ENCODE data around the gene SMIM17.
A peak's percentile ranks its signal among the peaks of the same experiment; 100 is the strongest.

- peak in 1 of 2 experiments; percentile 11; a peak in 1 of 4 replicates for TF ChIP-seq CTCF (conservative IDR thresholded peaks at IDR 0.05; ENCODE audit: low read depth in 2 of 2)
- no peak for TF ChIP-seq CREB1 (CRISPR knock-in tag; IDR thresholded peaks at IDR 0.05; ENCODE audit: low read depth)
- no peak for TF ChIP-seq EZH2 (IDR thresholded peaks at IDR 0.05; ENCODE audit: low read depth, unreplicated experiment)
- TF ChIP-seq POLR2AphosphoS5 (IDR thresholded peaks at IDR 0.05; ENCODE audit: low read depth) = no peak
- TF ChIP-seq EZH2phosphoT487 (IDR thresholded peaks at IDR 0.05; ENCODE audit: unreplicated experiment) = no peak
- no peak for TF ChIP-seq REST (IDR thresholded peaks at IDR 0.05; ENCODE audit: unreplicated experiment)
- no peak for TF ChIP-seq STAT1 (IDR thresholded peaks at IDR 0.05; ENCODE audit: unreplicated experiment)
- no peak for TF ChIP-seq ETS1 (IDR thresholded peaks at IDR 0.05)
- no peak for TF ChIP-seq NANOG (IDR thresholded peaks at IDR 0.05; ENCODE audit: borderline replicate concordance)
- TF ChIP-seq ZNF331 (CRISPR knock-in tag; IDR thresholded peaks at IDR 0.05; ENCODE audit: low read depth) = no peak
Observed at GRCh38 chr19:56660381-56661107, 17.6 kb downstream of the SMIM17 start.

All from GM23338 (cell line).